Measurements from ENCODE around the gene RPL10A. TPM values are rescaled to one million over a fixed set of nuclear protein-coding genes. Genes with fewer than 3 reads are reported as not detected.

Gene RPL10A
- total and polyA plus RNA-seq, 2 of the 13 experiments (the other 11 are each of a cell fraction or from before 2014, with no cell fraction given), result 1,854 to 2,726 TPM

DNA sequence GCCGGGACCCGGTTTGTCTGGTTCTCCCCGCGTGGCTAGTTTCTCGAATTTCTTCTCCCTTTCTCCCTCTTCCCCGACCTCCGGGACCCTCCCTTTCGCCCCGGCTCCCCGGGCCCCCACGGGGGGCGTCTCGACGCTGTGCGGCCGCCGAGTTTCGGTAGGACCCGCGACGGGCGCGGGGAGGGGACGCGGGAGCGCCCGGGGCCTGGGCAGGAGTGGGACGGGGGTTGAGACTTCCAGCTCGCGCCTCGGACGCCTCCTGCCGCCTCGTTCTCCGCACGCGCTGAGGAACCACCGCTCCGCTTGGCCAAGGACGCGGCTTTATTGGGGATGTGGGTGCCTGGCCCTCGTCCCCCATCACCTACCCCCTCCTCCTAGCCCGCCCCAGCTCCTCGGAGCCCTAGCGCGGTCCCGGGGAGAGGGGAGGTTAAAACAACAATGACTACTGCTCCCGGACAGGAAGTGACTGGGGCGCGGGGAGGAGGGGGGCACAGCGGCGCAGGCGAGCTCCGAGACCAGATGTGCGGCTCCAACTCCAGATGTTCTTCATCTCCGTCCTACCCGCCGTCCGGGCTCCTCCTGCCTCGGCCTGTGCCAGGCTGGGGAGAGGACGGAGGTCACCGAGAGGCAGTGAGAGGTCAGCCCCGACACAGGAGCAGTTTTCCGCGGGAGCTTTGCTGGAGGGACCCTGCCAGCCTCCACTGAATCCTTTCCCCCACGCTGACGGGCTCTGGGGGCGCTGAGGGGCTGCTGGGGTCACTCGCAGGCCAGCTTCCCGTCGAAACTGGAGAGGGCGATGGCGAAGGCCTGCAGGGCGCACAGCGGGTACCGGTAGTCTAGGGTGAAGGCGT is 29.6 kb downstream of the RPL10A start (continued):
- TF ChIP-seq, protein P1, sequence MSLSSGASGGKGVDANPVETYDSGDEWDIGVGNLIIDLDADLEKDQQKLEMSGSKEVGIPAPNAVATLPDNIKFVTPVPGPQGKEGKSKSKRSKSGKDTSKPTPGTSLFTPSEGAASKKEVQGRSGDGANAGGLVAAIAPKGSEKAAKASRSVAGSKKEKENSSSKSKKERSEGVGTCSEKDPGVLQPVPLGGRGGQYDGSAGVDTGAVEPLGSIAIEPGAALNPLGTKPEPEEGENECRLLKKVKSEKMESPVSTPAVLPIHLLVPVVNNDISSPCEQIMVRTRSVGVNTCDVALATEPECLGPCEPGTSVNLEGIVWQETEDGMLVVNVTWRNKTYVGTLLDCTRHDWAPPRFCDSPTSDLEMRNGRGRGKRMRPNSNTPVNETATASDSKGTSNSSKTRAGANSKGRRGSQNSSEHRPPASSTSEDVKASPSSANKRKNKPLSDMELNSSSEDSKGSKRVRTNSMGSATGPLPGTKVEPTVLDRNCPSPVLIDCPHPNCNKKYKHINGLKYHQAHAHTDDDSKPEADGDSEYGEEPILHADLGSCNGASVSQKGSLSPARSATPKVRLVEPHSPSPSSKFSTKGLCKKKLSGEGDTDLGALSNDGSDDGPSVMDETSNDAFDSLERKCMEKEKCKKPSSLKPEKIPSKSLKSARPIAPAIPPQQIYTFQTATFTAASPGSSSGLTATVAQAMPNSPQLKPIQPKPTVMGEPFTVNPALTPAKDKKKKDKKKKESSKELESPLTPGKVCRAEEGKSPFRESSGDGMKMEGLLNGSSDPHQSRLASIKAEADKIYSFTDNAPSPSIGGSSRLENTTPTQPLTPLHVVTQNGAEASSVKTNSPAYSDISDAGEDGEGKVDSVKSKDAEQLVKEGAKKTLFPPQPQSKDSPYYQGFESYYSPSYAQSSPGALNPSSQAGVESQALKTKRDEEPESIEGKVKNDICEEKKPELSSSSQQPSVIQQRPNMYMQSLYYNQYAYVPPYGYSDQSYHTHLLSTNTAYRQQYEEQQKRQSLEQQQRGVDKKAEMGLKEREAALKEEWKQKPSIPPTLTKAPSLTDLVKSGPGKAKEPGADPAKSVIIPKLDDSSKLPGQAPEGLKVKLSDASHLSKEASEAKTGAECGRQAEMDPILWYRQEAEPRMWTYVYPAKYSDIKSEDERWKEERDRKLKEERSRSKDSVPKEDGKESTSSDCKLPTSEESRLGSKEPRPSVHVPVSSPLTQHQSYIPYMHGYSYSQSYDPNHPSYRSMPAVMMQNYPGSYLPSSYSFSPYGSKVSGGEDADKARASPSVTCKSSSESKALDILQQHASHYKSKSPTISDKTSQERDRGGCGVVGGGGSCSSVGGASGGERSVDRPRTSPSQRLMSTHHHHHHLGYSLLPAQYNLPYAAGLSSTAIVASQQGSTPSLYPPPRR (CRISPR knock-in tag; IDR thresholded peaks at IDR 0.05; ENCODE audit: borderline replicate concordance), result 0 out of 2 replicates have a peak, but pooled peaks have one; percentile 52
- TF ChIP-seq KLF9 (CRISPR knock-in tag; IDR thresholded peaks at IDR 0.05; ENCODE audit: low read depth), result 0 out of 2 replicates have a peak, but pooled peaks have one; percentile 47
- peak; percentile 75; the same call in 1 of the 2 replicates for TF ChIP-seq ZFYVE20 (CRISPR knock-in tag; IDR thresholded peaks at IDR 0.05; ENCODE audit: borderline replicate concordance, low read depth)
- TF ChIP-seq ZNF350 (CRISPR knock-in tag; IDR thresholded peaks at IDR 0.05; ENCODE audit: borderline replicate concordance, low read depth), result peak; percentile 54; the same call in 1 of the 2 replicates
- TF ChIP-seq NR2F6 (IDR thresholded peaks at IDR 0.05), result no peak
- TF ChIP-seq NR2F6 (CRISPR knock-in tag; IDR thresholded peaks at IDR 0.05), result peak; percentile 39; the same call in 1 of the 2 replicates
- TF ChIP-seq ZNF451 (CRISPR knock-in tag; IDR thresholded peaks at IDR 0.05), result no peak; the same call in 1 of the 2 replicates
- TF ChIP-seq, protein P2, sequence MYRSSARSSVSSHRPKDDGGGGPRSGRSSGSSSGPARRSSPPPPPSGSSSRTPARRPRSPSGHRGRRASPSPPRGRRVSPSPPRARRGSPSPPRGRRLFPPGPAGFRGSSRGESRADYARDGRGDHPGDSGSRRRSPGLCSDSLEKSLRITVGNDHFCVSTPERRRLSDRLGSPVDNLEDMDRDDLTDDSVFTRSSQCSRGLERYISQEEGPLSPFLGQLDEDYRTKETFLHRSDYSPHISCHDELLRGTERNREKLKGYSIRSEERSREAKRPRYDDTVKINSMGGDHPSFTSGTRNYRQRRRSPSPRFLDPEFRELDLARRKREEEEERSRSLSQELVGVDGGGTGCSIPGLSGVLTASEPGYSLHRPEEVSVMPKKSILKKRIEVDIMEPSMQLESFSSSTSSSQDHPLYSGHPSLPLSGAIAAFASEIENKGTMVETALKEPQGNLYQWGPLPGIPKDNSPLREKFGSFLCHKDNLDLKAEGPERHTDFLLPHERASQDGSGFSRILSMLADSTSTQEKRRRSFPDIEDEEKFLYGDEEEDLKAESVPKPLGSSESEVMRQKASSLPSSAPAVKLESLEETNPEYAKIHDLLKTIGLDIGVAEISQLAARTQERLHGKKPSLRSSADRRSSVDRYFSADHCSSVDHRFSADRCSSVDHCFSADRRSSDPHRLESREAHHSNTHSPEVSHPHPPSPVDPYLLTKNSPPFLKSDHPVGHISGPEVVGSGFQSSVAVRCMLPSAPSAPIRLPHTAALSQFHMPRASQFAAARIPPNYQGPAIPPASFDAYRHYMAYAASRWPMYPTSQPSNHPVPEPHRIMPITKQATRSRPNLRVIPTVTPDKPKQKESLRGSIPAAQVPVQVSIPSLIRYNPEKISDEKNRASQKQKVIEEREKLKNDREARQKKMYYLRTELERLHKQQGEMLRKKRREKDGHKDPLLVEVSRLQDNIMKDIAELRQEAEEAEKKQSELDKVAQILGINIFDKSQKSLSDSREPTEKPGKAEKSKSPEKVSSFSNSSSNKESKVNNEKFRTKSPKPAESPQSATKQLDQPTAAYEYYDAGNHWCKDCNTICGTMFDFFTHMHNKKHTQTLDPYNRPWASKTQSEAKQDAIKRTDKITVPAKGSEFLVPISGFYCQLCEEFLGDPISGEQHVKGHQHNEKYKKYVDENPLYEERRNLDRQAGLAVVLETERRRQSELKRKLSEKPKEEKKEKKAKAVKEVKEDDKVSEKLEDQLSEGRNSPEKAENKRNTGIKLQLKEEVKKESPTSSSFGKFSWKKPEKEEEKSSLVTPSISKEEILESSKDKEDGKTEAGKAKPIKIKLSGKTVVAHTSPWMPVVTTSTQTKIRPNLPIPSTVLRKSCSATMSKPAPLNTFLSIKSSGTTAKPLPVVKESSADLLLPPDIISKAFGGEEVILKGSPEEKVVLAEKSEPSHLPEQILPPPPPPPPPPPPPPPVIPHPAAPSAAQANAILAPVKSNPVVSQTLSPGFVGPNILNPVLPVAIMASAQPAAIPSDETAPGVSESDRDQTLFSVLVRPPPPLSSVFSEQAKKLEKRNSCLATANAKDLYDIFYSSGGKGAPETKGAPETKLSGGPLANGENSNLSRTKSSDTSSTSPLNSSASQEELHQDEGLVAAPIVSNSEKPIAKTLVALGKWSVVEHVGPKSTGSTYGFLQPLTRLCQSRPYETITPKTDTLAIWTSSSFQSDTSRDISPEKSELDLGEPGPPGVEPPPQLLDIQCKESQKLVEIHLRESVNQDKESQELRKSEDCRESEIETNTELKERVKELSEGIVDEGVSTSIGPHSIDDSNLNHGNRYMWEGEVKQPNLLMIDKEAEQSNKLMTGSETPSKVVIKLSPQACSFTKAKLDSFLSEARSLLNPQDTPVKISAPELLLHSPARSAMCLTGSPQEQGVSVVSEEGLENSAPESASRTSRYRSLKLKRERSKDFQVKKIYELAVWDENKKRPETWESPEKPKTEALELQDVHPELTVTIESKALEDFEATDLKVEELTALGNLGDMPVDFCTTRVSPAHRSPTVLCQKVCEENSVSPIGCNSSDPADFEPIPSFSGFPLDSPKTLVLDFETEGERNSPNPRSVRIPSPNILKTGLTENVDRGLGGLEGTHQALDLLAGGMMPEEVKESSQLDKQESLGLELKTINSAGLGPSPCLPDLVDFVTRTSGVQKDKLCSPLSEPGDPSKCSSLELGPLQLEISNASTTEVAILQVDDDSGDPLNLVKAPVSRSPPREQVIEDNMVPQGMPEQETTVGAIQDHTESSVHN (CRISPR knock-in tag; IDR thresholded peaks at IDR 0.05), result no peak
- TF ChIP-seq, protein P3, sequence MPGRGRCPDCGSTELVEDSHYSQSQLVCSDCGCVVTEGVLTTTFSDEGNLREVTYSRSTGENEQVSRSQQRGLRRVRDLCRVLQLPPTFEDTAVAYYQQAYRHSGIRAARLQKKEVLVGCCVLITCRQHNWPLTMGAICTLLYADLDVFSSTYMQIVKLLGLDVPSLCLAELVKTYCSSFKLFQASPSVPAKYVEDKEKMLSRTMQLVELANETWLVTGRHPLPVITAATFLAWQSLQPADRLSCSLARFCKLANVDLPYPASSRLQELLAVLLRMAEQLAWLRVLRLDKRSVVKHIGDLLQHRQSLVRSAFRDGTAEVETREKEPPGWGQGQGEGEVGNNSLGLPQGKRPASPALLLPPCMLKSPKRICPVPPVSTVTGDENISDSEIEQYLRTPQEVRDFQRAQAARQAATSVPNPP (CRISPR knock-in tag; IDR thresholded peaks at IDR 0.05), result peak; percentile 77; the same call in 1 of the 2 replicates
- TF ChIP-seq, protein P4, sequence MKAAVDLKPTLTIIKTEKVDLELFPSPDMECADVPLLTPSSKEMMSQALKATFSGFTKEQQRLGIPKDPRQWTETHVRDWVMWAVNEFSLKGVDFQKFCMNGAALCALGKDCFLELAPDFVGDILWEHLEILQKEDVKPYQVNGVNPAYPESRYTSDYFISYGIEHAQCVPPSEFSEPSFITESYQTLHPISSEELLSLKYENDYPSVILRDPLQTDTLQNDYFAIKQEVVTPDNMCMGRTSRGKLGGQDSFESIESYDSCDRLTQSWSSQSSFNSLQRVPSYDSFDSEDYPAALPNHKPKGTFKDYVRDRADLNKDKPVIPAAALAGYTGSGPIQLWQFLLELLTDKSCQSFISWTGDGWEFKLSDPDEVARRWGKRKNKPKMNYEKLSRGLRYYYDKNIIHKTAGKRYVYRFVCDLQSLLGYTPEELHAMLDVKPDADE (CRISPR knock-in tag; IDR thresholded peaks at IDR 0.05), result peak; percentile 93; the same call in 1 of the 2 replicates
- TF ChIP-seq RFX5 (IDR thresholded peaks at IDR 0.05; ENCODE audit: low read depth, low read length), result no peak
- TF ChIP-seq JUND (CRISPR knock-in tag; IDR thresholded peaks at IDR 0.05), result no peak; the same call in 1 of the 2 replicates
